H1 (cell line): Measurements from ENCODE around the gene SIK3. TPM values are rescaled to one million over a fixed set of nuclear protein-coding genes. Genes with fewer than 3 reads are reported as not detected.

Experiments used
- EP300 ChIP-seq, 2 experiments: IDR thresholded peaks; 1 replicate in 1 of 2; 2 replicates in 1 of 2; pipeline ENCODE4 v1.6.1; 2011 to 2012; ENCODE audit warnings: low read depth in 2 of 2, low read length in 2 of 2, mild to moderate bottlenecking in 2 of 2, borderline replicate concordance in 1 of 2, inconsistent platforms in 1 of 2, moderate library complexity in 1 of 2
- PHF8 ChIP-seq: fragments of 200-600 bp; sonication (generic); conservative IDR thresholded peaks from 2 replicates; pipeline ENCODE4 v1.7.1; 2012; ENCODE audit warnings: low read depth, mild to moderate bottlenecking, inconsistent platforms, low read length, moderate library complexity
- POLR2A ChIP-seq, 2 experiments: IDR thresholded peaks; 1 replicate in 1 of 2; 2 replicates in 1 of 2; pipeline ENCODE4 v1.6.1; 2011; ENCODE audit warnings: low read depth in 2 of 2, low read length in 2 of 2, mild to moderate bottlenecking in 2 of 2; ENCODE audit errors: control extremely low read depth in 1 of 2
- SIN3A ChIP-seq, 2 experiments: IDR thresholded peaks in 1 of 2; conservative IDR thresholded peaks in 1 of 2; 2 replicates each; pipeline ENCODE4 v1.6.1; 2011 to 2012; ENCODE audit warnings: low read length in 2 of 2, improper control_type of control experiment in 1 of 2, low read depth in 1 of 2, mild to moderate bottlenecking in 1 of 2
- SUZ12 ChIP-seq: fragments of 200-600 bp; sonication (generic); IDR thresholded peaks from 2 replicates; pipeline ENCODE4 v1.6.1; 2012; ENCODE audit warnings: mild to moderate bottlenecking, inconsistent platforms, low read length, moderate library complexity, mixed read lengths
- polyA plus RNA-seq, 7 experiments: library from polyadenylated mRNA; depleted of rRNA in 3 of 7; stranded (reverse) in 5 of 7; unstranded in 2 of 7; fragments of >200 nt in 5 of 7; fragments of 200-250 nt in 2 of 7; gene quantifications; 1 replicate in 5 of 7; 2 replicates in 1 of 7; 4 replicates in 1 of 7; pipeline versions ENCODE4 v1.2.1 to v1.2.3, GENCODE V29; 2011 to 2013; ENCODE audit warnings: missing spikeins in 2 of 7, mixed read lengths in 2 of 7
- total RNA-seq: library from RNA; stranded (reverse); fragmentation: NEBNext Ultra II Directional; extraction: Animal tissue kit (Norgen Biotek cat#: 25700); gene quantifications from 2 replicates; pipeline ENCODE4 v1.2.1, GENCODE V29; 2021
- TF ChIP-seq, protein P1 (sequence below): fragments of 300-600 bp; sonication (generic); IDR thresholded peaks from 2 replicates; pipeline ENCODE4 v1.7.1; 2012; ENCODE audit warnings: low read length, moderate library complexity, mild to moderate bottlenecking, inconsistent platforms; ENCODE audit not compliant: insufficient replicate concordance

Gene SIK3
- total and polyA plus RNA-seq, 2 of the 8 experiments (the other 6 are each of a cell fraction or from before 2014, with no cell fraction given) = 19.9 to 32.1 TPM

DNA sequence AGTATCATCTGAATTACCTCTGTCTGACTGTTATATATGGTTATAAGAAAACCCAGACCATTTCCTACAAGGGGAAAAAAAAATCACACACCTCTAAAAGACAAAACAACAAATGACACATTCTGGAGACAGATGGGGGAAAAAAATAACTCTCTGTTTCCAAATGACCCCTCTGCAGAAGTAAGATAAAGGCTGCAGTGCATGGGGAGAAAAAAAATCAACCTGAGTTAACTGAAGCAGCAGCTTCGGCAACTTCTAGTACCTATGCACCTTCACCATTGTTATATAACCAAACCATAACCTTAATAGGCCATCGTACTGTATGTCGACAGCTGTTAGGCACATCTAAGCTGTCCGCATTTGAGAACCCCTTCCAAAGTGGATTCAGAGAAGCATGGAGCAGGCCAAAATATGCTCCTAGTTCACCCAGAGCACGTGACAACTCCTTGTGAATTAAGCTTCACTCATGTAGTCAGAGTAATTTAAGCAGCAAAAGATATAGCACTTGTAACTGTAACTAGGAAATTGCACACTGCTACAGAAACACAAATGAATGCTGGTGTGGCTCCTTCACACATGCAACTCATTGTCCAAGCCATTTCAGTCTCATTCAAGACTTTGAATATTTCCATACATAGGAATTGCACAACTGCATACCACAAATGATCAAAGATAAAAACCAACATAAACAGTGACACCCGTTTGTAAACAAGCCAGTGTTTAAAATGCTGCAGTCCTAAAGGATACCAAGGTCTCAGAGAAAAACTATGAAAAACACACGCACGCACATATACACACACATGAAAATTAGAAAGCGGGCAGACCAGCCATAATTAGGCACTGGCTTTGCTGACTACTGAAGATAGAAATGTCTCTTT lies 2.7 kb downstream of the SIK3 start (continued):
- TF ChIP-seq, protein P1, sequence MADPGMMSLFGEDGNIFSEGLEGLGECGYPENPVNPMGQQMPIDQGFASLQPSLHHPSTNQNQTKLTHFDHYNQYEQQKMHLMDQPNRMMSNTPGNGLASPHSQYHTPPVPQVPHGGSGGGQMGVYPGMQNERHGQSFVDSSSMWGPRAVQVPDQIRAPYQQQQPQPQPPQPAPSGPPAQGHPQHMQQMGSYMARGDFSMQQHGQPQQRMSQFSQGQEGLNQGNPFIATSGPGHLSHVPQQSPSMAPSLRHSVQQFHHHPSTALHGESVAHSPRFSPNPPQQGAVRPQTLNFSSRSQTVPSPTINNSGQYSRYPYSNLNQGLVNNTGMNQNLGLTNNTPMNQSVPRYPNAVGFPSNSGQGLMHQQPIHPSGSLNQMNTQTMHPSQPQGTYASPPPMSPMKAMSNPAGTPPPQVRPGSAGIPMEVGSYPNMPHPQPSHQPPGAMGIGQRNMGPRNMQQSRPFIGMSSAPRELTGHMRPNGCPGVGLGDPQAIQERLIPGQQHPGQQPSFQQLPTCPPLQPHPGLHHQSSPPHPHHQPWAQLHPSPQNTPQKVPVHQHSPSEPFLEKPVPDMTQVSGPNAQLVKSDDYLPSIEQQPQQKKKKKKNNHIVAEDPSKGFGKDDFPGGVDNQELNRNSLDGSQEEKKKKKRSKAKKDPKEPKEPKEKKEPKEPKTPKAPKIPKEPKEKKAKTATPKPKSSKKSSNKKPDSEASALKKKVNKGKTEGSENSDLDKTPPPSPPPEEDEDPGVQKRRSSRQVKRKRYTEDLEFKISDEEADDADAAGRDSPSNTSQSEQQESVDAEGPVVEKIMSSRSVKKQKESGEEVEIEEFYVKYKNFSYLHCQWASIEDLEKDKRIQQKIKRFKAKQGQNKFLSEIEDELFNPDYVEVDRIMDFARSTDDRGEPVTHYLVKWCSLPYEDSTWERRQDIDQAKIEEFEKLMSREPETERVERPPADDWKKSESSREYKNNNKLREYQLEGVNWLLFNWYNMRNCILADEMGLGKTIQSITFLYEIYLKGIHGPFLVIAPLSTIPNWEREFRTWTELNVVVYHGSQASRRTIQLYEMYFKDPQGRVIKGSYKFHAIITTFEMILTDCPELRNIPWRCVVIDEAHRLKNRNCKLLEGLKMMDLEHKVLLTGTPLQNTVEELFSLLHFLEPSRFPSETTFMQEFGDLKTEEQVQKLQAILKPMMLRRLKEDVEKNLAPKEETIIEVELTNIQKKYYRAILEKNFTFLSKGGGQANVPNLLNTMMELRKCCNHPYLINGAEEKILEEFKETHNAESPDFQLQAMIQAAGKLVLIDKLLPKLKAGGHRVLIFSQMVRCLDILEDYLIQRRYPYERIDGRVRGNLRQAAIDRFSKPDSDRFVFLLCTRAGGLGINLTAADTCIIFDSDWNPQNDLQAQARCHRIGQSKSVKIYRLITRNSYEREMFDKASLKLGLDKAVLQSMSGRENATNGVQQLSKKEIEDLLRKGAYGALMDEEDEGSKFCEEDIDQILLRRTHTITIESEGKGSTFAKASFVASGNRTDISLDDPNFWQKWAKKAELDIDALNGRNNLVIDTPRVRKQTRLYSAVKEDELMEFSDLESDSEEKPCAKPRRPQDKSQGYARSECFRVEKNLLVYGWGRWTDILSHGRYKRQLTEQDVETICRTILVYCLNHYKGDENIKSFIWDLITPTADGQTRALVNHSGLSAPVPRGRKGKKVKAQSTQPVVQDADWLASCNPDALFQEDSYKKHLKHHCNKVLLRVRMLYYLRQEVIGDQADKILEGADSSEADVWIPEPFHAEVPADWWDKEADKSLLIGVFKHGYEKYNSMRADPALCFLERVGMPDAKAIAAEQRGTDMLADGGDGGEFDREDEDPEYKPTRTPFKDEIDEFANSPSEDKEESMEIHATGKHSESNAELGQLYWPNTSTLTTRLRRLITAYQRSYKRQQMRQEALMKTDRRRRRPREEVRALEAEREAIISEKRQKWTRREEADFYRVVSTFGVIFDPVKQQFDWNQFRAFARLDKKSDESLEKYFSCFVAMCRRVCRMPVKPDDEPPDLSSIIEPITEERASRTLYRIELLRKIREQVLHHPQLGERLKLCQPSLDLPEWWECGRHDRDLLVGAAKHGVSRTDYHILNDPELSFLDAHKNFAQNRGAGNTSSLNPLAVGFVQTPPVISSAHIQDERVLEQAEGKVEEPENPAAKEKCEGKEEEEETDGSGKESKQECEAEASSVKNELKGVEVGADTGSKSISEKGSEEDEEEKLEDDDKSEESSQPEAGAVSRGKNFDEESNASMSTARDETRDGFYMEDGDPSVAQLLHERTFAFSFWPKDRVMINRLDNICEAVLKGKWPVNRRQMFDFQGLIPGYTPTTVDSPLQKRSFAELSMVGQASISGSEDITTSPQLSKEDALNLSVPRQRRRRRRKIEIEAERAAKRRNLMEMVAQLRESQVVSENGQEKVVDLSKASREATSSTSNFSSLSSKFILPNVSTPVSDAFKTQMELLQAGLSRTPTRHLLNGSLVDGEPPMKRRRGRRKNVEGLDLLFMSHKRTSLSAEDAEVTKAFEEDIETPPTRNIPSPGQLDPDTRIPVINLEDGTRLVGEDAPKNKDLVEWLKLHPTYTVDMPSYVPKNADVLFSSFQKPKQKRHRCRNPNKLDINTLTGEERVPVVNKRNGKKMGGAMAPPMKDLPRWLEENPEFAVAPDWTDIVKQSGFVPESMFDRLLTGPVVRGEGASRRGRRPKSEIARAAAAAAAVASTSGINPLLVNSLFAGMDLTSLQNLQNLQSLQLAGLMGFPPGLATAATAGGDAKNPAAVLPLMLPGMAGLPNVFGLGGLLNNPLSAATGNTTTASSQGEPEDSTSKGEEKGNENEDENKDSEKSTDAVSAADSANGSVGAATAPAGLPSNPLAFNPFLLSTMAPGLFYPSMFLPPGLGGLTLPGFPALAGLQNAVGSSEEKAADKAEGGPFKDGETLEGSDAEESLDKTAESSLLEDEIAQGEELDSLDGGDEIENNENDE = no peak
- no peak for TF ChIP-seq SIN3A (conservative IDR thresholded peaks at IDR 0.05 in 1 of 2, IDR thresholded peaks at IDR 0.05 in 1 of 2; ENCODE audit: low read depth in 1 of 2, low read length in 2 of 2)
- no peak for TF ChIP-seq PHF8
- TF ChIP-seq SUZ12 = no peak
- TF ChIP-seq POLR2A (IDR thresholded peaks at IDR 0.05; ENCODE audit: control extremely low read depth in 1 of 2, low read depth in 2 of 2, low read length in 2 of 2) = no peak
- TF ChIP-seq EP300 (IDR thresholded peaks at IDR 0.05; ENCODE audit: borderline replicate concordance in 1 of 2, low read depth in 2 of 2, low read length in 2 of 2) = no peak
